UCSD-AML1 (cell line): ENCODE data around the gene SNAP25.

Source experiments
- DNase-seq: peaks from one replicate; lab custom pipeline; 2025; ENCODE audit not compliant: unreplicated experiment; lab: John Stamatoyannopoulos, UW

The SNAP25 gene

DNA sequence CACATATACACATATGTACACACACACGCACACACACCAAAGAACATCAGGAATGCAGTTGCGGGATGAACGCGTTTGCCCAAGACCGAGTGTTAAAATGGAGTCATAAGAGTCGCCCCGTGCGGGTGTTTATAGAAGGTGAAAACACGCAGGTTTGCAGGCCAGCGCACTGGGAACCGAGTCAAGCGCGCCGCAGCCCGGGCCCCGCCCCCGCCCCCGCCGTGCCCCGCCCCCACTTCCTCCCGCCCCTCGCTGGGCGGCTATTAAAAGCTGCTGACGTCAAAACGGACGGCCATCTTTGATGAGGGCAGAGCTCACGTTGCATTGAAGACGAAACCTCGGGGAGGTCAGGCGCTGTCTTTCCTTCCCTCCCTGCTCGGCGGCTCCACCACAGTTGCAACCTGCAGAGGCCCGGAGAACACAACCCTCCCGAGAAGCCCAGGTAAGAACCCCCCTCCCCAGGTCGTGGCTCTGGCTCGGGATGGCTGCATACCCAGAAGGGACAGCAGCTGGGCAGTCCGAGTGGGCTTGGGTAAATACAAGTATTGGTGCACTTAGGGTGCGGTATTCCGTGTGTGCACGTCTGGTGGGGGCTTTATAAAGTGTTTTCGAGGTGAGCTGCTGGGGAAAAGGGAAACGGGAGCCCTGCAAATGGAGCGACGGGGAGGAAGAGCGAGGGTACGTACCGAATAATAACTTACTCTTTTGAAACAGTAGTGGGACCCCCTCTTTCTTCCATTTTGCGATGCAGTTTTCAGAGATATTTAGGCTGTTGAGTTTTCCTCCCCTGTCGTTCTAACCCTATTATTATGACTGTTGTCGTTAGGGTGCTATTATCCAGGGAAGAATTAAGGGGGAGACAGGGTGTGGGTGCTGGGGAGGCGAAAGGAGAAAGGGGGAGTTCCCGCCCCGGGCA is at the start of gene SNAP25:
Gene SNAP25, plus strand, starts transcription at position 295 of the 916 bp plus-strand sequence. CDS start 56,662 bp downstream, outside the sequence.
- no peak for DNase-seq

DNA sequence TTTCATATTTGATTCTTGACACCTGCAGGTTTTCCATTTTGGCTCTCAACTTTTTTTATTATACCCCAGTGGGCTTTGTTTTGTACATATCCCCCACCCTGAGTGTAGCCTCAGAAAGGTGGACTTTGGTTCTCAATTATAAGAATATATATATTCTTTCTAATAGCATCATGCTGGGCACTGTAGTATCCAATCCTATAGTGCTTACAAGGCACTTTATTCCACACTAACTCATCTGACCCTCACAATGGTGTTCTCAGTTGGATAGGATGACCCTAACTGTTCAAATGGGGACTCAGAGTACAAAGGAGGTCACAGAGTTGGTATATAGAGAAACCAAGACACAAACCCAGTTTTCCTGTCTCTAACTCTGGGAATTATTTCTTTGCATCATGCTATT is 48.9 kb upstream of the SNAP25 start:
- DNase-seq = no peak

DNA sequence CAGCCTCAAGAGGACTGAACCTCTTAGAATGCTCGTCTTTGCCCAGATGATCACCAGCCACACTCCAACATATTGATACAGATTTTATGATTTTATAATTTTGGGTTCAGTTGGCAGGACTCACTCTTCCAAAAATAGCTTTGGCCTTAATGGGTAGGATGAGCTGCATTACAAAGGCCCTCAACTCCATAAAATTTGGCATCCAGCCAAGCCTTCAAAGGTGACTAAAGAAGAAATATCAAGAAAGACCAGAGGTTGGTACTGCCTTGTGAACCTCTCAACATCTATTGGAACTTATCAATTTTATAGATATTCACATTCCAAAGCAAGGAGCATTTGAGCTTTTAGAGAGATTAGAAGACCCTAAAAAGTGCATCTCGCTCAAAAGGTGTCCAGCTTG is 48.4 kb upstream of the SNAP25 start:
- no peak for DNase-seq

DNA sequence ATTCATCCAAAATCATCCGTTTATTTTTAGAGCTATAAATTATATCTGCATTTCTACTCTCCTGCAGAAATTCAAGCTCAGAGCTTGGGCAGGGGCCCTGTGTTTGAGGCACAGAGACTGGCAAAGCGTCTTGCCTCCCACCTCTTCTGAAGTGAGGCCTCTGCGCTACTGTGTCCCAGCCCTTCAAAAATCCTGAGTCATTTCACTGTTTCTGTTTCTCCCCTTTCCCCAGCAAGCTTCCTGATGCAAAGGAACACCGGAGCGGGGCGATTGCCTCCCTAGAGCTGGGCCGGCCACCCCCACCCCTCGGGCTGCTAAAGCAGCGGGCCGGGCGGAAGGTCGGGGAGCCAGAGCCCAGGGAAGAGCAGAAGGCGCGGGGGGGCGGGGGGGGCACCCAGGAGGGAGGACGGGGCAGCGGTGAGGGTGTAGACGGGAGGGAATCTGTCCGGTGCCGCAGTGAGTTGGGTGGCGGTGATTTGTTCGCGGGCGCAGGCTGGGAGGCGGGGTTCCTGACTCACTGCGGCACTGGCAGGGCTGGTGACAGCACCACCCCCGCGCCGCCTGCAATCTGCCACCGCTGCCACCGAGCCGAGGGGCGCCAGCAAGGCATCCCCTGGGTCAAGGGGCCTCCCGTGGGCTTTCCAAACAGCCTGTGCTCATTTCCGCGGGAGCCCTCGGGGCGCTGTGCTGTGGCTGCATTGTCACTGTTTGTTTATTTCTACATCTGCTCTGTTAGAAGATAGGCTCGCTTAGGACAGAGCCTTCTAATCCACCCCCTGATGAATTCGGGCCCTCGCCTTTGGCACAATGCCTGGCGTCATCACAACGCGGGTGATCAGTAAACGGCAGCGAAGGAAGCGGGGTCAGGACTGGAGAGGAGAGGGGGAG is 46.5 kb upstream of the SNAP25 start:
- DNase-seq = no peak

DNA sequence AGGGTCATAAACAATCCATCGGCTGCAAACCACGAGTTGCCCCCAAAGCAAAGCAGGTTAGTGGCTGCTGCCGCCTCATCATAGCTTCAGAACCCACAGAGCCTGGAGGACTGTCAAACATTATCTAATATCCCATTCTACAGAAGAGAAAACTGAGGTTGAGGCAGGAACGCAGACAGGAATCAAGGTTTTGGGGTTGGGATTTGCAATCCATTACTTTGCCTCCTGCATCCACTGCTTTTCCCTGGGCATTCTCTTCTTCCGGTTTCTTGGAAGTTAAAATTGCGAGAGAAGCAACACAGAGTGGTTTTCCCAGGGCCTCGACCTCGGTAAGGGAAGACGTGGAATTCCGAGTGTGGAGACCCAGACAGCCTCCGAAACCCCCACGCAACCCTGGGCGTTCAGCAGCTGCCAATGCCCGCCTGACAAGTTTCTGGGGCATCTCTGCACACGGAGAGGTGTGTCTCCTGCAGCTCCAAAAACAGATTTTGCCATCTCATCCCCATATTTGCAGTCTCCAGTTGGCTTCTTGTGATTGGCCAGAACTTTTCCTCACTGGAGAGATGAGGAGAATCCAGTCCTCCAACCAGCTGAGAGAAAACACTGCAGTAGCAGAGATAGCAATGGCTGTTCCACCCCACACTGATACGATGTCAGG is 45.5 kb upstream of the SNAP25 start:
- no peak for DNase-seq

DNA sequence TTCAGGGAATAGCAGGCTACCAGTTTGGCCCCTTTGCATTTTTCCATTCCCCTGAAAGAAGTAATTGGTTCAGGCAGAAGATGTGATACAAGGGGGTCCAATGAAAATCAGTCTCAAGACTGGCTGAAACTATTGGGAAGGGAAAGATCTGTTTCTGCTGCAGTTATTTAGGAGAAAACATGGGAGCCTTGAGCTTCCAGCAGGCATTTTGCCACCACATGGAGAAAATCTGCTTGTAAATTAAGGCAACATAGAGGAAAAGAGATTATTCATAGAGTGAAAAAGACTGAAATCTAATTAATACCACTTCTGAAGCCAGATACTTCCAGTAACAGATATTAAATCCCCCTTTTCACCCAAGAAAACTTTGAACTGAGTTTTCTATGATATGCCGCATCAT is 44.2 kb upstream of the SNAP25 start:
- DNase-seq = no peak

DNA sequence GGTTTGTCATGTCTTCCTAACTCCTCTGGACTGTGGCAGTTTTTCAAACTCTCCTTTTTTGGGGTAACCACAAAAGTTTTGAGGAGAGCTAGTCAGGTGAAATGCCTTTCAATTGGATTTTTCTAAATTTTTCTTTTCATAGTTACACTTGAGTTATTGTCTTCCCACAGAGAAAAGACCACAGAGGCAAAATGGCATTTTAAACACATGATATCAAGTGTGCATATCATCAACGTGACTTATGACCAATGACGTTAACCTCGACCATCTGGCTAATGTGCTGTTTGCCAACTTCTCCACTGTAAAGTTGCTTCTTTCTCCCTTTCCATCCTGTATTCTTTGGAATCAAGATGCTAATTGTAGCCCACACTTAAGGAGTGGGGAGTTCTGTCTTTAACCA is 41.3 kb upstream of the SNAP25 start:
- DNase-seq = no peak

DNA sequence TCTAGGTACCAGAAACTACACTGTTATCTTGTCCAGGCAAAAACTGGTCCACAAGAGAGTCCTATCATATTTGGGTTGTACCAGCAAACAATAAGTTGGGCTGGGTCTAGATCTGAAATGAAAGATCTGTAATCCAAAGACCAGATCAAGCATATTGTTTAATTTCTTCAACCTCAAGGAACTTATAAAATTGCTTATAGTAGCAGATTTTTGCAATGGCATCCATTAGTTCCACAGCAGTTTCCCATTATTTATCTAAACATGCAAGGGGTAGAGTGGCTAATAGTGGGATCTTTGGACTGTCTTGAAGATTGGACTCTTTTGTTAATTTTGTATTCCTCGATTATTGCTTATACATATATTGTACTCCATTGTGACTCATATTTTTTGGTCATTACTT is 40.5 kb upstream of the SNAP25 start:
- DNase-seq = no peak

DNA sequence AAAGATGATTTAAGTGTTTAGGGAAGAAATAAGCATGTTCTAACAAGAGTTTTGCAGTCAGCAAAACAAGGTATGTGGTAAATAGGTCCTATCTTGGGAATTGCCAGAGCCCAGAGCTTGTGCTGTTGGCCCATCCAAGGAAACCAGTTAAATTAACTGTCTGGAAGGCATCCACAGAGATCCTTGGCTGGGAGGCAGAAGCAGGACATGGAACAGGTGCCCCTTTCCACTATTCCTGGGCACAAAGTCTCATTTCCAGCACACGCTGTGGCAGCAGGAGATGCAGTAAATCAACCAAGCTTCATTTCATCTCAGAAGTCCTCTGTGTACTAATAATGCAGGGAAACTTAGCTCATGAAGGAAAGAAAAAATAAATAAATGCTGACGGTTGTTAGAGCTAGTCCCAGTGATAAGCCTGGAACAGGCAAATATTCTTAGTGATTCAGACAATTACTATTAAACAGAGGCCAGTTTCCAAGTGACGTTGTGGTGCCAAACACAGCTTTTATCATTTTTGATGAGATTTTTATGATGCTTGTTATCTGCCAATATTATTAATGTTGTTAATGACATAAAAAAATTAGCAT is 39.8 kb upstream of the SNAP25 start:
- DNase-seq = no peak

DNA sequence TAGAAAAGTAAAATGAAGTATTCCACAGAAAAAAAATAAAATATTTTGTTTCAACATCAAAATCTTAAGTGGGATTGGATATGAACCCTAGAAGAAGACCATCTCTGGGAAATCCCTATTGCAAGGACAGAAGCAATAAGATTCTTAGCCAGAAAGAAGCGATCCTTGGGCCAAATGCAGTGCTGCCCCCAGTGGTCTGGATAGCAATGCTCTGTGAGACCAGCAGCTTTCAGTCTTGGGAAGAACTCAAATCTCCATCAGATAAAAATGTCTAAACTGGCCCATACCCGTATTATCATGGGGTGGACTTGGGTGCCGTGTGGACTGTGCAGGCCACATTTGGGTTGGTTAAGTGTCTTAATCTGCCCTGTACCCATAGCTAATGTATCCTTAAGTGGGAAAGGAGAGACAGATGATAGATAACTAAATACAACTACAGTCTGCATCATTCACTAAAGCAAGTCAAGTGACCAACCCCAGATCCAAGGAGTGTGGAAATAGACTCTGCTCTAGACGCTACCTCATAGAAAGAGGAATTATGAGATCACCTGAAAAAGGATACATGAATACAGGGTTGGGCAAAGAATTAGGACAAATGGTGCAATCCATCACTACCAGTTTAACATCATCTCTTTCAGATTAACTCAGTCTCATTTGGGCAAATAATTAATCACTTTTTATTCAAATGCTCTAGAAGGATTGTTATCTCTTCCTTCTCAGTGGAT is 38.9 kb upstream of the SNAP25 start:
- DNase-seq = no peak

DNA sequence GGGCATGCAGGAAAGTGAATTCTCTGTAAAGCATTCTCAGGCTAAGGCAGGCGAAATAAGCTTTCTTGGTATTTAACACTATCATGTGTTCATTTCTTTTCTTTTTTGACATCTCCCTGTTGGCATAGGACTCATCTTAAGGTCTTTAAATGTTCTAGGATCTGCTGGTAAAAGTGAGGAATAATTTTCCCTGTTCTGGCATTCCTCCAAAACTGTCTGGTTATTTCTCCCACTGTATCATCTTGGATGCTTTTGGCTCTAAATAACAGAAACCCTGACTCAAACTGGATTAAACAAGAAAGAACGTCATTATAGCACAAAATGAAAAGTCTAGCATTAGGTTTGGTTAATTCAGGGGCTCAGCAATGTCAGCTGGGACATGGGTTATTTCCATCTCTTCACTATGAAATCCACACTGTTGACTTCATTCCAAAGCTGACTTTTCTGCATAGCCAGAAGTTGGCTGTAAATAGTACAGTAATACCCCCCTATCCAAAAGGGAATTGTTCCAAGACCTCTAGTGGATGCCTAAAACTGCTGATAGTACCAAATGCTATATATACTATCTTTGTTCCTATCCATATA is 37.9 kb upstream of the SNAP25 start:
- DNase-seq = no peak

DNA sequence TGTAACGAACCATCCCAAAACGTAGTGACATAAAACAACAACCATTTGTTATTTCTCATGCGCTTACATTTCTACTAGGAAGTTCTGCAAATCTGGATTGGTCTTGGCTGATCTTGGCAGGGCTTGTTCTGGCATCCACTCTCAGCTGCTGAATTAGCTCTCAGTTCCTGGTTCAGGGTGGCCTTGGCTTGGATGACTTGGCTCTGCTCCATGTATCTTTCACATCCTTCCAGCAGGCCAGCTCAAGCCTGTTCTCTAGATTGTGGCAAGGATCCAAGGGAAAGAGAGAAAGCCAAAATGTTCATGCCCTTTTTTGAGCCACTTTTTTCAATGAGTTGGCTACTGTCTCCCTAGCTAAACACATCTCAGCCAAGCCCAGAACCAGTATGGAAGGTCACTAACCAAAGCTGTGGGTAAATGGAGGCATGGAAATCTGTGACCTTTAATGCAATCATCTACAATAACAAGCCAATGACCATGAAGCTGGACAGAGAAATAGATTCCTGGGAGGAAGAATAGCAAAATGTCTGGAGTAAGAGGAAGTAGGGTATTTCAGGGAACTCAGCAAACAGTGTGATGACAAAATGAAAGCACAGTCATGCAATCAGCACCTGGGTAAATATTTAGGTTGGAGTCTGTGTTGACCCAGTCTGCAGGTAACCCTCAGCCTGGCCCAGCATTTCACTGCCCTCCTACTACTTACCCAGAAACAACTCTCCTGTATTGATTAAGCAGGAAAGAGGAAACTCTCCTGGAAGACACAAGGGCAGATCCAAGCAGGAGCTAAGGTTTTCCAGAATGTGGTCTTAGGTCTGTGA is 32.7 kb upstream of the SNAP25 start:
- DNase-seq = no peak

DNA sequence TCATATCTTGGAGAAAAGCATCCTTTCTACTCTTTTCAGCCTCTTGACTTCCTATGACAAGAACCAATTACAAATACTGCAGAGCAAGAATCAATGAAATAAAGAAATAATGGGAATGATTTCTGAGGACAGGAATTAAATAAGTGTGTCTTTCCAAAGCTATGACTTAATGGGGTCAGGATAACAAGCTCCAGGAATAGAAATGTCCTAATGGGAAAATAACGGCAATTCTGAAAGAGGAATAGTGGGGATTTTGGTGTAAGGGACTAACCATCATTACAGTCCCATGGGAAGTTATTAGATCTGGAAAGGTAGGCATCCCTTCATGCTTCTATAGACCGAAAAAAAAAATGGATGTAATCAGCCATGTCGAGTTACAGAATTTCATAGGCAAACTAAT is 28.2 kb upstream of the SNAP25 start:
- no peak for DNase-seq

DNA sequence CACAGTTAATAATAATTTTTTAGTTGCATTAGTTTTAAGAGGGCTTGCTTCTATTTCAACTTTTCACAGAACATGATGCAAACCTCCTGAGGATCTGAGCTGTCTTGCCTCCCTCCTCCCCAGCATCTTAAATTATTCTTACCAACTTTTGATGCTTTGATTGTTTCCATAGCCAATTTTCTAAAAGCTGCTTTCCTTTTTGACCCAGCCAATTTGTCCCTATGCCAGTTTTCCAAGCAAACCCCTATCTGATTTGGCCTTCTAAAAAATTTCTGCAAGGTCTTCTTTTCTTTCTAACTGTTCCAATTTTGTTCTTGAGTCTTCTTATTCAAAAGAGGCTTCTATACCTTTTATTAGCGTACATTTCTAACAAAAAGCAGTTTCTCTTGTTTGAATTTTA is 26.5 kb upstream of the SNAP25 start:
- no peak for DNase-seq

DNA sequence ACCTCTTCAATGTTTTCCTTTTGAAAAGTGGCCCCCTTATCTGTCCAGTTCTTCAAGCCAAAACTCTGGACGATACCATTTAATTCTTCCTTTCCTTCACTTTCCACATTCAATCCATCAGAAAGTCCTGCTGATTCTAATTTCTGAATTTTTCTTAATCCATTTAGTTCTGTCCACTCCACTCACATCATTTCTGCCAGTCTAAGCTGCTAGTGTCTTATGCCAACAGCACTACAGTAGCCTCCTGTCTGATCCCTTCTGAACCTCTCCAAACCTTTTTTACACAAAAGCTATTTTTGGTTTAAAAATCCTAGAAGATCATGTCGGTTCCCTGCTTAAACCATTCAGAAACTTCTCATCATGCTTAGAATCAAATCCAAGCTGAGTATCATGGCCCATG is 24.5 kb upstream of the SNAP25 start:
- DNase-seq = no peak

DNA sequence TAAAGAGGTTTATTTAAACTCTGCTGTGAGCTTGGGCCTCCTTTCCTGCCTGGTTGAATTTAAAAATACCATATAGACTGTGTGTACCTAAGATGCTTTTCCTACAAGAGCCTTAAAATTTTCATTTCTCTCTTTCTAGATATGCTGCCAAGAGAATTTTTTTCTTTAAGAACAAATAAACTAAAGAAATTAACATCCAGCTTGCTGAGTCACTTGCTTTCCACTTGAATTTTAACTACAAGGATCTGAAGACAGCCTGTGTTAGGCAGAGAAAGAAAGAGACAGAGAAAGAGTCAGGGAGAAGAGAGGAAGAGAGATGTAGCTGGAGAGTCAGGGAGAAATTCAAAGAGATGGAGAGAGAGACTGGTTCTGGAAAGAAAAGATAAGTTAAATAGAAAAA is 18.3 kb upstream of the SNAP25 start:
- no peak for DNase-seq

DNA sequence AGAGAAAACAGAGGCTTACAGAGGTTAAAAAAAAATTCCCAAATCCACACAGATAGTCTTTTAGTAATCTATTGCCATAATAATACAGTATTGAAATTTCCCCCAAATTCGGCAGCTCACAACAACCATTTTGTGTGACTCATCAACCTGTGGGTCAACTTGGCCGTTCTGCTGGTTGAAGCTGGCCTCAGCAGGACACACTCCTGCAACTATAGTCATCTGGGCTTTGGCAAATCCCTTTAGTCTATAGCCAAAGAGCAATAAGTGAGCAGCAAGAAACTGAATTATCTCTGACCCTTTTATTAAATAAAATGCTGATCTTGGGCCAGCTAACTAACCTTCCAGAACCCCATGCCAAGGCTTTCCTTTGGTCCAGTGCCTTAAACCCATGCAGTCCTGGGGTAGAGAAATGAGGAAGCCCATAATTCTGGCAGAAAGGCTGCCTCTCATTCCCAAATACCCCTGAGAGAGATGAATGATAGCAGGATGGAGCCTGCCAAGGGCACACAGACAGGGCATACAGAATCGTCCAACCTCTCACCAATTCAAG is 17.2 kb upstream of the SNAP25 start:
- no peak for DNase-seq

DNA sequence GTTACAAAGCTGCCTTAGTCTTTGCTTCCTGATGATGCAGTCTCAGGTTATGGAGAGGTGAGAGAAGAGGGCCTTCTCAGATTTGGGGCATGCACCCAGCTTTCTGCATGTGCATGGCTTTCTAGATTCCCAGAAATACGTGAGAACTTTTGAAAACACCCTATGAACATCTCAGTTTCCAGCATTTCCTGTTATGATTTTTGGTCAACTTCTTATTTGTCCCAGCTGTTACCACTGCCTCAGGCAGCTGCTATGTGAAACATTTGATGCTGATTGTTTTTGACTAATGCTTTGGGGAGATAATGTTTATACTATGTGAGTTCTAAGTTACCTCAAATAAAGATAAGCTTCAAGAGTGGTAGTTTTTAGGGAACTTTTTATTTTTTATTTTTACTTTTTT is 9.5 kb upstream of the SNAP25 start:
- no peak for DNase-seq

DNA sequence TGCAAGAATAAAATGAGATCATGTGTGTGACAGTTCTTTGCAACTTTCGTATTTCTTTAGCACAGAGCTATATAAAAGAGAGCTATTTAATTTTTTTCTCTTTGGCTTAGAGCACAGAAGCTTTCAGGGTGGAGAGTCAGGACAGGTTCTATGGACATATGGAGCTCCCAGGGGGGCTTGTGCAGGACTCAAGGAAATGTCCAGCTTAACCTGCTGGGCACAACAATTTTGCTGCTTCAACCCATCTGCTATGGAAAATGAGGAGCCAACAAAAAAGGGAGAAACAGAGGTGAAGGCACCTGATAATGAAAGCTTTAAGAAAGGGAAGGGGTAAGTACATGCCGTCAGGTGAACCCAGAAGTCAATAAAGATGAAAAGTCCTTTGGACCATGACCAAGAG is 5.1 kb upstream of the SNAP25 start:
- DNase-seq = no peak
